Neutrophil (primary cell): ENCODE measurements around the gene FAM120A.

Experiments
- H3K27ac ChIP-seq: fragments of 200-600 bp; sonication (generic); 2 replicates; pipeline ENCODE4 v1.5.1; 2016; ENCODE audit warnings: mild to moderate bottlenecking, moderate library complexity
- H3K27me3 ChIP-seq: fragments of 200-600 bp; sonication (generic); 2 replicates; pipeline ENCODE4 v1.6.0; 2016; ENCODE audit warnings: mild to moderate bottlenecking
- H3K36me3 ChIP-seq: fragments of 200-600 bp; sonication (generic); 2 replicates; pipeline ENCODE4 v1.5.1; 2017
- H3K4me1 ChIP-seq, 2 experiments: fragments of 200-600 bp in 1 of 2; sonication (generic) in 1 of 2; 1 replicate in 1 of 2; 2 replicates in 1 of 2; pipeline versions ENCODE4 v1.5.1 to v1.6.1; 2013 to 2016; ENCODE audit warnings: low read depth in 1 of 2, low read length in 1 of 2, mild to moderate bottlenecking in 1 of 2, moderate library complexity in 1 of 2; ENCODE audit not compliant: control insufficient read depth in 1 of 2, insufficient read depth in 1 of 2
- H3K4me3 ChIP-seq, 2 experiments: fragments of 200-600 bp in 1 of 2; sonication (generic) in 1 of 2; 1 replicate in 1 of 2; 2 replicates in 1 of 2; pipeline ENCODE4 v1.5.1; 2013 to 2016; ENCODE audit warnings: low read depth in 1 of 2, low read length in 1 of 2, mild to moderate bottlenecking in 1 of 2, moderate library complexity in 1 of 2
- H3K9me3 ChIP-seq: fragments of 200-600 bp; sonication (generic); 2 replicates; pipeline ENCODE4 v1.5.1; 2016
- TF ChIP-seq, protein P1 (sequence below): fragments of 200-600 bp; sonication (generic); IDR thresholded peaks from 2 replicates; pipeline ENCODE4 v1.5.1; 2016; ENCODE audit warnings: antibody characterized with exemption

FAM120A gene

DNA sequence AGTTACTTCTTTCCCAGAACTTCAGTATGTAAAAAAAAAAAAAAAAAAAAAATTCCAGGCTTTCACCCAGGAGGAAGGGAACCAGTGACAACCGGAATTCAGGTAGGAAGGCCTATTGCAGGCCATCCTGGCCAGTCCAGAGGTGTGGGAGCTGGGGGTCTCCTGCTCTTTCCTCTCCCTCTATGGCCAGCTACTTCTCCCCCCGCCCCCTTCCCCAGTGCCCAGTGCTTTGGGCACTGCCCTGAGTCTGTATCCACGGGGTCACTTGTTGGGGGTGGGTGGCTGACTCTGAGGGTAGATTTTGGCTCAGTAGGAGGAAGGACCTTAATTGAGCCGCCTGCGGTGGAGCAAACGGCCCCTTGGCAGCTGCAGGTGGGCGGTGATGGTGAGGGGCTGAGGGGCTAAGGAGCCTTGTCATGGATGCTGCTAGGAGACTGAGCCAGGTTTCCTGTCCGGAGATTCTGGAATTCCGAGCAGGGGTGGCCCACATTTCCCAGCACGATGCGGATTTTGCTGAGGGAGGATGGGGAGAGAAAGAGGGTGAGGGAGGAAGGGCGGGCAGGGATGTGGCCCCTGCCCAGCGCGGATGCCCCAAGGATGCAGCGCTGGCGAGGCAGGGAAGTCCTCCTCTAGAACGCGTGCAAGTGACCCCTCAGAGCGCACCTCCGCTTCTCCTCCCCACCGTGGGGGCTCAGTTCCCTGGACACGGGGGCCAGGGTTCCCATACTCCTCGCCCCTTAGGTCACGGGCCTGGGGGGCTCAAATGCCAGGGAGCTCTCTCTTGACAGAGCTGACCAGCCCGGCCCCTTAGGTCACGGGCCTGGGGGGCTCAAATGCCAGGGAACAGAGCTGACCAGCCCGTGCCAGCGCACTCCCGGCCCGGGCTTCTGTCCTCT is 123.7 kb downstream of the FAM120A start:
- TF ChIP-seq, protein P1, sequence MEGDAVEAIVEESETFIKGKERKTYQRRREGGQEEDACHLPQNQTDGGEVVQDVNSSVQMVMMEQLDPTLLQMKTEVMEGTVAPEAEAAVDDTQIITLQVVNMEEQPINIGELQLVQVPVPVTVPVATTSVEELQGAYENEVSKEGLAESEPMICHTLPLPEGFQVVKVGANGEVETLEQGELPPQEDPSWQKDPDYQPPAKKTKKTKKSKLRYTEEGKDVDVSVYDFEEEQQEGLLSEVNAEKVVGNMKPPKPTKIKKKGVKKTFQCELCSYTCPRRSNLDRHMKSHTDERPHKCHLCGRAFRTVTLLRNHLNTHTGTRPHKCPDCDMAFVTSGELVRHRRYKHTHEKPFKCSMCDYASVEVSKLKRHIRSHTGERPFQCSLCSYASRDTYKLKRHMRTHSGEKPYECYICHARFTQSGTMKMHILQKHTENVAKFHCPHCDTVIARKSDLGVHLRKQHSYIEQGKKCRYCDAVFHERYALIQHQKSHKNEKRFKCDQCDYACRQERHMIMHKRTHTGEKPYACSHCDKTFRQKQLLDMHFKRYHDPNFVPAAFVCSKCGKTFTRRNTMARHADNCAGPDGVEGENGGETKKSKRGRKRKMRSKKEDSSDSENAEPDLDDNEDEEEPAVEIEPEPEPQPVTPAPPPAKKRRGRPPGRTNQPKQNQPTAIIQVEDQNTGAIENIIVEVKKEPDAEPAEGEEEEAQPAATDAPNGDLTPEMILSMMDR = no peak
- H3K36me3 ChIP-seq = no peaks in the 10 kb centered on the region
- peaks cover 26 to 28% of the 10 kb centered on the region in 2 experiments for H3K4me1 ChIP-seq
- H3K9me3 ChIP-seq = no peaks in the 10 kb centered on the region
- peak overlapping the region; percentile 91 for H3K27ac ChIP-seq
- H3K4me3 ChIP-seq = peak overlapping the region; percentile 82 to 89
- no peaks in the 10 kb centered on the region for H3K27me3 ChIP-seq

DNA sequence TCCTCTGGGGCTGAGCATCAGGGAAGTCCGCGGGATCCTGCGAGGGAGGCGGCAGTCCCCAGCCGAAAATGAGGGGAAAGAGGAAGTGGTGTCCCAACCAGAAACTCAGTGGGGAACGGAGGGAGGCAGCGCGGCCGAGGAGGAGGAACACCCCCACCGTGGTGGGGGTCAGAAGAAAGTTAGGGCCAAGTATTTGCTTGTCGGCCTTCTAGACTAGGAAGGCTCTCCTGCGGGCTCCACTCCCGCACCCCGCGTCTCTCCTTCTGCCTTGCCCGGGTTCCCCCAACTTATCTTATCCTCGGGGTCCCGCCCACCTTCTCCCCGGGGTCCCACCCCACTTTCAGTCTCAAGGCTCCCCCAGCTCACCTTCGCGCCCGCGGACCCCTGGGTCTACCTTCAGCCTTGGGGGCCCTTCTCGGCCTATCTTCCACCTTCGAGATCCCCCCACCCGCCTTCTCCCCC is 124.3 kb downstream of the FAM120A start:
- Histone ChIP-seq H3K27ac (peak overlapping the region; percentile 91), H3K4me3 (peak overlapping the region; percentile 82 to 89), H3K9me3 (no peaks in the 10 kb centered on the region), H3K27me3 (no peaks in the 10 kb centered on the region), H3K36me3 (no peaks in the 10 kb centered on the region), H3K4me1 (peaks cover 26 to 27% of the 10 kb centered on the region in 2 experiments)
- TF ChIP-seq, protein P1 = no peak

- no peaks in the 10 kb centered on the region for H3K9me3 ChIP-seq
- H3K27me3 ChIP-seq = no peaks in the 10 kb centered on the region
- peaks cover 26 to 28% of the 10 kb centered on the region in 2 experiments for H3K4me1 ChIP-seq
- no peaks in the 10 kb centered on the region for H3K36me3 ChIP-seq
- peak within 1 kb of the TSS; percentile 82 to 89 for H3K4me3 ChIP-seq
- TF ChIP-seq, protein P1 = no peak
- H3K27ac ChIP-seq = peak within 1 kb of the TSS; percentile 91
Observed at GRCh38 chr9:93576258-93577077, 125.0 kb downstream of the FAM120A start, which contains the start of gene PHF2. TSS of gene PHF2 (plus strand) at chr9:93576584. CDS start at chr9:93576774, 190 bp downstream.

DNA sequence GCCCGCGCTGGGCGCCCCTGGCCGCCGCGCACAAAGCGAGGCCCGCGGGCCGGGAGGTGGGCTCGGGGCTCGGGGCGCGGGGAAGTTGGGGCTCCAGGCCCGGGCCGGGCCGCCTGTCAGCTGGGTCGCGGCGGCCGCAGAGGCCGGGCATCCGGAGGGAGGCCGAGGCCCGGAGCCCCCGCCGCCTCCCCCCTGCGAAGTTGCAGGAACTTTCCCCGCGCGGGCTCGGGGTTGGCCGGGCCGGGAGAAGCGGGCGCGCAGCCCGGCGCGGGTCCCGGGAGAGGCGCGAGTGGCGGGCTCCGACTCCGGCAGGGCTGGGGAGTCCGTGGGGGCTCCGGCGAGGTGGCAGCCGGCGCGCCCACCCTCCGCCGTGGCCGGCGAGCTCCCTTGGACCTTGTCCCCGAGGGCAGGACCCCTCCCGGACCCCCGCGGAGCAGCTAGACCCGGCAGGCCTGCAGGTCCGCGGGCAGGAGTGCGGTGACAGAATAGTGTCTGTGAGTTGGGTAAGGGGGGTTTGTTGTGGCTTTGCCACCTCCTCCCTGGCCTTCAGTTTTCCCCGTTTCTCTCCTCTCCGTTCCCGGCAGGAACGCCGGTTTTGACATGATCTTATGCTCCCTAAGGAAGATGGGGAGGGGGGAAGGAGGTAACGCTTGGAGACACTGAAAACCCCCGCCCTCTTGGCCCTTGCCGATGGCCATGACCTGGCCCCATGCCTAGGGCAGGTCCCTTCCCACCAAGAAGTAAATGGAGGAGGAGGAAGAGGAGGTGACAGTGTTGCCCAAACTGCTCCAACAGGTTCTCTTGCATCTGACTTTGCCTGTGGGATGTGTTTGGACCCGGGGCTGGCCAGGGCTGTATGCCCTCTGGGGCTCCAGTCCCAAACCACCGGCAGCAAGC is 125.8 kb downstream of the FAM120A start:
- Histone ChIP-seq H3K4me1 (peaks cover 26 to 36% of the 10 kb centered on the region in 2 experiments), H3K36me3 (no peaks in the 10 kb centered on the region), H3K27me3 (no peaks in the 10 kb centered on the region), H3K9me3 (no peaks in the 10 kb centered on the region), H3K27ac (peak overlapping the region; percentile 91), H3K4me3 (peak overlapping the region; percentile 73 to 82)
- TF ChIP-seq, protein P1 = no peak
